Suprapubic skin (tissue), 4 donors: ENCODE data around the gene OVOL2. TPM values are rescaled to one million over a fixed set of nuclear protein-coding genes. Genes with fewer than 3 reads are reported as not detected.

ENCODE experiments used
- DNase-seq, 2 donors: peaks; one replicate each; pipeline ENCODE4 v3.0.0-alpha.2; 2019; ENCODE audit warnings: low spot score in 2 of 2
- H3K27ac ChIP-seq: fragments of 200-600 bp; sonication (generic); one replicate; pipeline ENCODE4 v1.5.1; 2019
- H3K27me3 ChIP-seq: fragments of 200-600 bp; sonication (generic); one replicate; pipeline ENCODE4 v1.5.1; 2019
- H3K36me3 ChIP-seq: fragments of 200-600 bp; sonication (generic); one replicate; pipeline ENCODE4 v1.5.1; 2019
- H3K4me1 ChIP-seq: fragments of 200-600 bp; sonication (generic); one replicate; pipeline ENCODE4 v1.5.1; 2019
- H3K4me3 ChIP-seq: fragments of 200-600 bp; sonication (generic); one replicate; pipeline ENCODE4 v1.5.1; 2019; ENCODE audit warnings: mild to moderate bottlenecking
- H3K9me3 ChIP-seq: fragments of 200-600 bp; sonication (generic); one replicate; pipeline ENCODE4 v1.5.1; 2019
- CTCF ChIP-seq, 2 donors: fragments of 200-600 bp in 1 of 2; fragments of 450-650 bp in 1 of 2; sonication (generic) in 1 of 2; IDR thresholded peaks; one replicate each; pipeline ENCODE4 v1.5.1; 2016 to 2019; ENCODE audit warnings: antibody characterized with exemption in 2 of 2, mild to moderate bottlenecking in 1 of 2, moderate library complexity in 1 of 2
- EP300 ChIP-seq: sonication (generic); formaldehyde crosslinking; IDR thresholded peaks from one replicate; pipeline ENCODE4 v1.6.1; 2017; ENCODE audit warnings: antibody characterized with exemption
- POLR2A ChIP-seq, 2 donors: fragments of 450-650 bp; IDR thresholded peaks; one replicate each; pipeline ENCODE4 v1.6.1; 2017; ENCODE audit warnings: antibody characterized with exemption in 2 of 2, mild to moderate bottlenecking in 2 of 2, moderate library complexity in 2 of 2
- POLR2AphosphoS5 ChIP-seq, 3 donors: sonication (generic); formaldehyde crosslinking; IDR thresholded peaks; one replicate each; pipeline ENCODE4 v1.6.1; 2017; ENCODE audit warnings: antibody characterized with exemption in 3 of 3
- WGBS: methylation state at CpG from one replicate; pipeline ENCODE4 v1.1.5; 2018; 5-methylcytosine and 5-hydroxymethylcytosine counted together
- total RNA-seq, 4 donors: library from RNA; depleted of rRNA; stranded (reverse); fragments of >200 nt; gene quantifications; one replicate each; pipeline ENCODE4 v1.1.0, GENCODE V29; 2016

OVOL2 gene
- total RNA-seq, 4 donors from 2014 or later: 16.9 to 53.8 (median 24.8) TPM

DNA sequence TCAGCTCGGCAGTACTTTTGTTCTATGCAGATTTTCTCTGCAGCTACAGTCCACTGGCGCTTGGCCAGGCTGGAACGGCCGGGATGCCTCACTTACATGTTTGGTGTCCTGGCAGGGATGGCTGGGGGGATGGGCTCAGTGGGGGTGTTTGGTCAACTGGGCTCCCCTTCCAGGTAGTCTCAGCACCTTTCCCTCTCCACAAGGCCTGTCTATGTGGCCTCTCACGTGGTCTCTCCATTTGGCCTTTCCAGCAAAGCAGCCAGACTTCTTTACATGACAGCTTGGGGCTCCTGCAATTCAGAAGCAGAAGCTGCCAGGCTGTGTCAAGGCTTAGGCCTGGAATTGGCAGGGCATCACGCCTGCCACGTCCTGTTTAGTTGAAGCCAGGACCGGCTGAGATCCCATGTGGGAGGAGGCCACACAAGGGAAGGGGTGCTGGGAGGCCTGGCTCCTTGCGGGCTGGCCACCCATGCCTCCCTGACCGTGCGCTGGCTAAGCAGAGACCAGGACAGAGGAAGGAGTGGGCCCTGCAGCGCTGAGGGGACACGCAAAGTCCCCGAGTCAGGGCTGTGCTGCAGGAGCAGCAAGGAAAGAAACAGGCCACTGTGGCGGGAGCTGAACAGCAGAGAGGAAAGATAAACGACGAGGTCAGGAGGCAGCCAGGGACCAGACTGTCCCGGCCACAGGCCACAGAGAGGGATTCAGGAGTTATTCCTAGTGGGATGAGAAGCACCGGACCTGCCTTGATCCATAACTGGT lies 50.0 kb downstream of the OVOL2 start:
- TF ChIP-seq POLR2AphosphoS5 (IDR thresholded peaks at IDR 0.05): no peak
- TF ChIP-seq POLR2A (IDR thresholded peaks at IDR 0.05): no peak
- no peak for TF ChIP-seq EP300
- no peak for TF ChIP-seq CTCF (IDR thresholded peaks at IDR 0.05)
- H3K4me1 ChIP-seq: peaks cover 4% of the 10 kb centered on the region
- no peak overlapping the region for H3K4me3 ChIP-seq
- no peaks in the 10 kb centered on the region for H3K36me3 ChIP-seq
- no peak overlapping the region for H3K27ac ChIP-seq
- no peaks in the 10 kb centered on the region for H3K9me3 ChIP-seq
- DNase-seq: peak in 1 of 2 donors; percentile 79
- WGBS: 70% methylated on average over 15 of the region's 19 CpGs
- no peaks in the 10 kb centered on the region for H3K27me3 ChIP-seq

- H3K4me1 ChIP-seq: peaks cover 4% of the 10 kb centered on the region
- WGBS: 96% methylated on average over 7 of the region's 7 CpGs
- no peak overlapping the region for H3K4me3 ChIP-seq
- no peak for TF ChIP-seq CTCF (IDR thresholded peaks at IDR 0.05)
- no peak for TF ChIP-seq EP300
- no peak for TF ChIP-seq POLR2AphosphoS5 (IDR thresholded peaks at IDR 0.05)
- TF ChIP-seq POLR2A (IDR thresholded peaks at IDR 0.05): no peak
- H3K27me3 ChIP-seq: no peaks in the 10 kb centered on the region
- H3K9me3 ChIP-seq: no peaks in the 10 kb centered on the region
- peak; percentile 6 to 48 for DNase-seq
- H3K27ac ChIP-seq: no peak overlapping the region
- no peaks in the 10 kb centered on the region for H3K36me3 ChIP-seq
Observed at GRCh38 chr20:18006684-18007083, 51.0 kb downstream of the OVOL2 start.

- H3K4me1 ChIP-seq: peaks cover 8% of the 10 kb centered on the region
- H3K4me3 ChIP-seq: no peak overlapping the region
- DNase-seq: no peak
- H3K27me3 ChIP-seq: no peaks in the 10 kb centered on the region
- 75% methylated on average over 6 of the region's 6 CpGs for WGBS
- peak; percentile 84 for TF ChIP-seq EP300
- no peak for TF ChIP-seq POLR2AphosphoS5 (IDR thresholded peaks at IDR 0.05)
- TF ChIP-seq POLR2A (IDR thresholded peaks at IDR 0.05): no peak
- H3K9me3 ChIP-seq: no peaks in the 10 kb centered on the region
- no peak overlapping the region for H3K27ac ChIP-seq
- H3K36me3 ChIP-seq: no peaks in the 10 kb centered on the region
Observed at GRCh38 chr20:18005990-18006364, 51.7 kb downstream of the OVOL2 start.

GRCh38 chr20:18005170-18005989 lies 52.3 kb downstream of the OVOL2 start:
- no peaks in the 10 kb centered on the region for H3K9me3 ChIP-seq
- TF ChIP-seq CTCF (IDR thresholded peaks at IDR 0.05): no peak
- no peaks in the 10 kb centered on the region for H3K36me3 ChIP-seq
- H3K27me3 ChIP-seq: no peaks in the 10 kb centered on the region
- no peak overlapping the region for H3K4me3 ChIP-seq
- H3K4me1 ChIP-seq: peaks cover 8% of the 10 kb centered on the region
- DNase-seq: peak in 1 of 2 donors; percentile 35
- 90% methylated on average over 21 of the region's 21 CpGs for WGBS
- no peak overlapping the region for H3K27ac ChIP-seq

DNA sequence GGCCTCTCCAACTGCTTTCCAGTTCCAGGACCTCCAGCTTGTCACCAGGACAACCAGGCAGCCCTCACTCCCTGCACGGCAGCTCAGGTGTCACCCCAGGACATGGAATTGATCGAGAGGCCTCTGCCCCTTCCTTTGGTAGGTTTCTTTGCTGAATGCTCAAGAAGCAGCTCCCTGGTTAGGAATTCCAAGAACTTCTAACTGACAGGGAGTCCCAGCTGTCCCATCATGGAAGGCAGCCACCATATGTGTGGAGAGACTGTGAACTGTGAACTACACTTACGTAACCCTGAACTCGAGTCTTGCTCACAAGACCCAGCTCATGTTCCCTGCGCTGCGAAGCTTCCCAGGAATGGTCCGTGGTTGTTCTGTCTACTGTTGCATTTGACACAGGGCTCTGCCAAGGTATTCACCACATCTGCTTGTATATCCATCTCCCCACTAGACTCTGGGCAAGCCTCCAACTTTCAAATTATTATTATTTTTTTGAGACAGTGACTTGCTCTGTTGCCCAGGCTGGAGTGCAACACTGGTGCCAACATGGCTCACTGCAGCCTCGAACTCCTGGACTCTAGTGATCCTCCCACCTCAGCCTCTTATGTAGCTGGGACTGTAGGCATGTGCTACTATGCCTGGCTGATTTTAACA lies 53.2 kb downstream of the OVOL2 start:
- H3K27ac ChIP-seq: no peak overlapping the region
- TF ChIP-seq EP300 (peak; percentile 39), POLR2A (IDR thresholded peaks at IDR 0.05) (no peak)
- H3K4me1 ChIP-seq: peaks cover 8% of the 10 kb centered on the region
- WGBS: 82% methylated on average over 6 of the region's 8 CpGs
- no peak overlapping the region for H3K4me3 ChIP-seq
- no peaks in the 10 kb centered on the region for H3K27me3 ChIP-seq
- H3K36me3 ChIP-seq: no peaks in the 10 kb centered on the region
- peak in 1 of 2 donors; percentile 37 for DNase-seq
- no peaks in the 10 kb centered on the region for H3K9me3 ChIP-seq

DNA sequence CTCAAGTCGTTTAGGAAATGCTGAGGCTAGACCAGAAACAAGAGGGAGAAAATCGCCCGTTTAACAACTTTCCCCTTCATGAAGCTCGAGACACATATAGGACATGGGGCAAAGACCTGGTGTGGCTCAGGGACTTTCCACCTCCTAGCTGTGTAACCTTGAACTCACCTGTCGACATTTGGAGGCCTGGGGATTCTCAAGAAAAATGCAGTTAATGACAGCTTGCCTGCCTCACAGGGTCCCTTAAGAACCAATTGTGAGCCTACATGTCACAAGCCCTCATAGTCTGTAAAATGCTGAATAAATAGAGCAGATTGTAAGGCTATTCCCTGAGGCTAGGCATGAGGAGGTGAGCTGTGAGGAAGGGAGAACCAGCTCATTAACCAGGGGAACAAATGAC lies 53.8 kb downstream of the OVOL2 start:
- peaks cover 8% of the 10 kb centered on the region for H3K4me1 ChIP-seq
- peak in 1 of 2 donors; percentile 9 for DNase-seq
- no peak for TF ChIP-seq POLR2A (IDR thresholded peaks at IDR 0.05)
- TF ChIP-seq EP300: no peak
- no peak for TF ChIP-seq POLR2AphosphoS5 (IDR thresholded peaks at IDR 0.05)
- no peaks in the 10 kb centered on the region for H3K9me3 ChIP-seq
- no peaks in the 10 kb centered on the region for H3K36me3 ChIP-seq
- no peak overlapping the region for H3K27ac ChIP-seq
- 63% methylated on average over 5 of the region's 5 CpGs for whole genome bisulfite sequencing
- H3K27me3 ChIP-seq: no peaks in the 10 kb centered on the region
- H3K4me3 ChIP-seq: no peak overlapping the region
